Spleen (tissue), 7 donors: ENCODE results near the gene HDDC2.

Source experiments
- POLR2A ChIP-seq, 3 donors: fragments of 450-650 bp; IDR thresholded peaks; one replicate each; pipeline ENCODE4 v1.5.1; 2017; ENCODE audit warnings: antibody characterized with exemption in 3 of 3, mild to moderate bottlenecking in 1 of 3
- POLR2AphosphoS5 ChIP-seq, 3 donors: sonication (generic); formaldehyde crosslinking; IDR thresholded peaks; one replicate each; pipeline ENCODE4 v1.5.1; 2017; ENCODE audit warnings: antibody characterized with exemption in 3 of 3
- TF ChIP-seq, protein P1 (sequence below), 11 experiments: fragments of 200-600 bp in 7 of 11; fragments of 450-650 bp in 4 of 11; sonication (generic) in 4 of 11; IDR thresholded peaks in 8 of 11; conservative IDR thresholded peaks in 3 of 11; 1 replicate in 7 of 11; 2 replicates in 4 of 11; pipeline versions ENCODE4 v1.4.0 to v1.8.0; 2016 to 2021; ENCODE audit warnings: antibody characterized with exemption in 11 of 11, inconsistent platforms in 4 of 11, mild to moderate bottlenecking in 1 of 11
- donor health status: DM: no; HTN: no; CAD: no; lungs with moderate emphysema.
- donor health status: DM: no; HTN: no; CAD: no.
- donor health status: DM: no; HTN: no; CAD: no.

DNA sequence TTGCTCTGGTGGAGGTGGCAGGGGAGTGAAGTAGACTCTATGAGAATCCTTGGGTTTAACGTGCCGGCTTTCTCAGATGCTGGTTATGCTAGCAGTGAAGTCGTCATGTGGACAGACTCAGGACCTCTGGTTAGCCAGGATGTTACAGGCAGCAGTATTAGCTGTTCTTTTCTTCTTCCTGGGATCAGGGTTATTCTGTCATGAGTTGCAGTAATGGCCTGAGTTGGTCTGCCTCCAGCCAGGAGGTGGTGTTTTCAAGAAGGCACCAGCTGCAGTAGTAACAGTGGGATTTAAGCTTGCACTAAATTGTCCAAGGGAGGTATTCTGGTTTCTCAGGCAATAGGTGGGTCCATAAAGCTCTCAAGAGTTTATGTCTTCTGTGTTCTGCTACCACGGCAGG is 56.7 kb downstream of the HDDC2 start:
- TF ChIP-seq, protein P1, sequence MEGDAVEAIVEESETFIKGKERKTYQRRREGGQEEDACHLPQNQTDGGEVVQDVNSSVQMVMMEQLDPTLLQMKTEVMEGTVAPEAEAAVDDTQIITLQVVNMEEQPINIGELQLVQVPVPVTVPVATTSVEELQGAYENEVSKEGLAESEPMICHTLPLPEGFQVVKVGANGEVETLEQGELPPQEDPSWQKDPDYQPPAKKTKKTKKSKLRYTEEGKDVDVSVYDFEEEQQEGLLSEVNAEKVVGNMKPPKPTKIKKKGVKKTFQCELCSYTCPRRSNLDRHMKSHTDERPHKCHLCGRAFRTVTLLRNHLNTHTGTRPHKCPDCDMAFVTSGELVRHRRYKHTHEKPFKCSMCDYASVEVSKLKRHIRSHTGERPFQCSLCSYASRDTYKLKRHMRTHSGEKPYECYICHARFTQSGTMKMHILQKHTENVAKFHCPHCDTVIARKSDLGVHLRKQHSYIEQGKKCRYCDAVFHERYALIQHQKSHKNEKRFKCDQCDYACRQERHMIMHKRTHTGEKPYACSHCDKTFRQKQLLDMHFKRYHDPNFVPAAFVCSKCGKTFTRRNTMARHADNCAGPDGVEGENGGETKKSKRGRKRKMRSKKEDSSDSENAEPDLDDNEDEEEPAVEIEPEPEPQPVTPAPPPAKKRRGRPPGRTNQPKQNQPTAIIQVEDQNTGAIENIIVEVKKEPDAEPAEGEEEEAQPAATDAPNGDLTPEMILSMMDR (IDR thresholded peaks at IDR 0.05 in 8 of 11, conservative IDR thresholded peaks at IDR 0.05 in 3 of 11): no peak
- TF ChIP-seq POLR2A (IDR thresholded peaks at IDR 0.05) (no peak), POLR2AphosphoS5 (IDR thresholded peaks at IDR 0.05) (no peak)
